Loucy (cell line): ENCODE results near the gene HNRNPDL.

Experiments used
- CTCF ChIP-seq: fragments of 200-600 bp; sonication (generic); conservative IDR thresholded peaks from 2 replicates; pipeline ENCODE4 v1.5.1; 2014; ENCODE audit warnings: mild to moderate bottlenecking, antibody characterized with exemption, low read length
- EZH2phosphoT487 ChIP-seq: fragments of 200-600 bp; IDR thresholded peaks from 2 replicates; pipeline ENCODE4 v1.6.1; 2018; ENCODE audit warnings: antibody characterized with exemption, mild to moderate bottlenecking, moderate library complexity, borderline replicate concordance

- TF ChIP-seq CTCF: no peak
- no peak for TF ChIP-seq EZH2phosphoT487
Observed at GRCh38 chr4:82381235-82381634, 49.0 kb downstream of the HNRNPDL start.
